Activated CD4-positive, alpha-beta T cell treated with anti-CD3 and anti-CD28 coated beads, Interleukin-2, amount 10 ng/mL, durations not matched to agents 24 days and 14 days (primary cell): ENCODE results near the gene GAB3. TPM values are rescaled to one million over a fixed set of nuclear protein-coding genes. Genes with fewer than 3 reads are reported as not detected.
A peak's percentile ranks its signal among the peaks of the same experiment; 100 is the strongest.

ENCODE experiments used
- DNase-seq: peaks from one replicate; pipeline ENCODE4 v3.0.0; 2022
- H3K27ac Mint-ChIP-seq: one replicate; pipeline ENCODE4 v1.8.0; 2022; ENCODE audit warnings: mild to moderate bottlenecking, mixed read lengths
- H3K27me3 Mint-ChIP-seq: one replicate; pipeline ENCODE4 v1.8.0; 2022; ENCODE audit warnings: mixed read lengths
- H3K36me3 Mint-ChIP-seq: one replicate; pipeline ENCODE4 v1.8.0; 2022; ENCODE audit warnings: low read depth, mild to moderate bottlenecking, mixed read lengths
- H3K4me1 Mint-ChIP-seq: one replicate; pipeline ENCODE4 v1.8.0; 2021; ENCODE audit warnings: mixed read lengths
- H3K4me3 Mint-ChIP-seq: one replicate; pipeline ENCODE4 v1.8.0; 2022; ENCODE audit warnings: mild to moderate bottlenecking, moderate library complexity, mixed read lengths
- H3K9me3 Mint-ChIP-seq: one replicate; pipeline ENCODE4 v1.8.0; 2021; ENCODE audit warnings: mixed read lengths
- intact Hi-C: fragments of 100-400 bp; cut with micrococcal nuclease; formaldehyde crosslinking; loops from one replicate; pipeline ENCODE4 v1.15.1; 2023
- total RNA-seq: library from RNA; stranded (reverse); gene quantifications from 2 replicates; pipeline ENCODE4 v1.2.3, GENCODE V29; 2022

The GAB3 gene
- total RNA-seq, 1 donor from 2014 or later, result 3.5 TPM

GRCh38 chrX:154775419-154776349 is 24.8 kb upstream of the GAB3 start:
- Mint-ChIP-seq H3K9me3 (no peaks in the 10 kb centered on the region), H3K27me3 (no peaks in the 10 kb centered on the region), H3K36me3 (peaks cover 66% of the 10 kb centered on the region), H3K4me3 (peak overlapping the region; percentile 50), H3K4me1 (peaks cover 24% of the 10 kb centered on the region), H3K27ac (peak overlapping the region; percentile 76)
- intact Hi-C loops, result no loop called here
- DNase-seq, result no peak

GRCh38 chrX:154774622-154775021 is 23.7 kb upstream of the GAB3 start:
- intact Hi-C loops, result no loop called here

GRCh38 chrX:154762537-154763296 is 11.8 kb upstream of the GAB3 start, which contains the start of gene DKC1:
DKC1 (plus strand) TSS chrX:154762864; CDS start chrX:154762966, 102 bp downstream.
- peak within 1 kb of the TSS; percentile 90 for H3K4me3 Mint-ChIP-seq
- peaks cover 33% of the 10 kb centered on the region for H3K36me3 Mint-ChIP-seq
- H3K27ac Mint-ChIP-seq, result peak within 1 kb of the TSS; percentile 94
- intact Hi-C loops, result loop anchor here (1.0 to 5.0 kb wide), 3 partner anchors 37 to 80 kb away; partner anchors contain the start of gene MPP1
- peaks cover 18% of the 10 kb centered on the region for H3K4me1 Mint-ChIP-seq
- H3K27me3 Mint-ChIP-seq, result no peaks in the 10 kb centered on the region
- DNase-seq, result peak; percentile 98
- H3K9me3 Mint-ChIP-seq, result no peaks in the 10 kb centered on the region

More at GRCh38 chrX:154774622-154775021, 23.7 kb upstream of the GAB3 start:
- no peak overlapping the region for H3K27ac Mint-ChIP-seq
- no peaks in the 10 kb centered on the region for H3K27me3 Mint-ChIP-seq
- no peak overlapping the region for H3K4me3 Mint-ChIP-seq
- no peaks in the 10 kb centered on the region for H3K9me3 Mint-ChIP-seq
- peaks cover 71% of the 10 kb centered on the region for H3K36me3 Mint-ChIP-seq
- H3K4me1 Mint-ChIP-seq, result peaks cover 25% of the 10 kb centered on the region
- DNase-seq, result no peak

GRCh38 chrX:154761977-154762536 is 11.2 kb upstream of the GAB3 start:
- H3K4me3 Mint-ChIP-seq, result peak overlapping the region; percentile 90
- intact Hi-C loops, result loop anchor here (5.0 kb wide), 1 partner anchor 80 kb away; no protein-coding TSS in a partner anchor
- H3K9me3 Mint-ChIP-seq, result no peaks in the 10 kb centered on the region
- peak; percentile 66 for DNase-seq
- H3K27me3 Mint-ChIP-seq, result no peaks in the 10 kb centered on the region
- peak overlapping the region; percentile 94 for H3K27ac Mint-ChIP-seq
- H3K4me1 Mint-ChIP-seq, result peaks cover 18% of the 10 kb centered on the region
- H3K36me3 Mint-ChIP-seq, result peaks cover 28% of the 10 kb centered on the region

GRCh38 chrX:154758696-154759095 is 7.8 kb upstream of the GAB3 start:
- Mint-ChIP-seq H3K4me3 (no peak overlapping the region), H3K4me1 (peaks cover 7% of the 10 kb centered on the region), H3K27me3 (no peaks in the 10 kb centered on the region), H3K36me3 (peaks cover 3% of the 10 kb centered on the region), H3K27ac (no peak overlapping the region), H3K9me3 (no peaks in the 10 kb centered on the region)
- intact Hi-C loops, result no loop called here
- no peak for DNase-seq

GRCh38 chrX:154751669-154752271 is 893 bp upstream of the GAB3 start:
- peaks cover 15% of the 10 kb centered on the region for H3K4me1 Mint-ChIP-seq
- H3K36me3 Mint-ChIP-seq, result no peaks in the 10 kb centered on the region
- intact Hi-C loops, result no loop called here
- DNase-seq, result peak; percentile 48
- H3K27me3 Mint-ChIP-seq, result peaks cover 5% of the 10 kb centered on the region
- peak overlapping the region; percentile 78 for H3K4me3 Mint-ChIP-seq
- peak overlapping the region; percentile 67 for H3K27ac Mint-ChIP-seq
- no peaks in the 10 kb centered on the region for H3K9me3 Mint-ChIP-seq

GRCh38 chrX:154751203-154751668 is 359 bp upstream of the GAB3 start:
- intact Hi-C loops, result no loop called here
- Mint-ChIP-seq H3K4me1 (peaks cover 15% of the 10 kb centered on the region), H3K27ac (peak overlapping the region; percentile 67), H3K27me3 (peaks cover 5% of the 10 kb centered on the region), H3K9me3 (no peaks in the 10 kb centered on the region), H3K4me3 (peak overlapping the region; percentile 78), H3K36me3 (peaks cover 2% of the 10 kb centered on the region)
- peak; percentile 44 for DNase-seq

GRCh38 chrX:154749856-154750255 is 1.0 kb downstream of the GAB3 start:
- intact Hi-C loops, result loop anchor here (2.0 kb wide), 2 partner anchors 15 to 91 kb away; no protein-coding TSS in a partner anchor
- Mint-ChIP-seq H3K4me1 (peaks cover 15% of the 10 kb centered on the region), H3K36me3 (peaks cover 3% of the 10 kb centered on the region), H3K27ac (no peak overlapping the region), H3K4me3 (peak overlapping the region; percentile 79), H3K27me3 (peaks cover 5% of the 10 kb centered on the region), H3K9me3 (no peaks in the 10 kb centered on the region)
- DNase-seq, result peak; percentile 51

- peak; percentile 88 for DNase-seq
- peak overlapping the region; percentile 59 for H3K4me3 Mint-ChIP-seq
- H3K27ac Mint-ChIP-seq, result no peak overlapping the region
- H3K36me3 Mint-ChIP-seq, result peaks cover 3% of the 10 kb centered on the region
- intact Hi-C loops, result loop anchor here (1.0 to 2.0 kb wide), 3 partner anchors 14 to 92 kb away; no protein-coding TSS in a partner anchor
- H3K27me3 Mint-ChIP-seq, result peaks cover 5% of the 10 kb centered on the region
- no peaks in the 10 kb centered on the region for H3K9me3 Mint-ChIP-seq
- H3K4me1 Mint-ChIP-seq, result peaks cover 15% of the 10 kb centered on the region
These were observed 2.1 kb downstream of the GAB3 start for GRCh38 chrX:154748712-154749339.

GRCh38 chrX:154742613-154743012 is 8.3 kb downstream of the GAB3 start:
- Mint-ChIP-seq H3K27ac (no peak overlapping the region), H3K4me1 (peaks cover 22% of the 10 kb centered on the region), H3K27me3 (no peaks in the 10 kb centered on the region), H3K9me3 (no peaks in the 10 kb centered on the region), H3K36me3 (peaks cover 8% of the 10 kb centered on the region), H3K4me3 (no peak overlapping the region)
- intact Hi-C loops, result no loop called here
- no peak for DNase-seq

GRCh38 chrX:154739952-154740465 is 10.9 kb downstream of the GAB3 start:
- H3K27me3 Mint-ChIP-seq, result no peaks in the 10 kb centered on the region

GRCh38 chrX:154738011-154738738 is 12.7 kb downstream of the GAB3 start:
- Mint-ChIP-seq H3K4me3 (peak overlapping the region; percentile 53), H3K27ac (peak overlapping the region; percentile 44), H3K4me1 (peaks cover 57% of the 10 kb centered on the region), H3K9me3 (no peaks in the 10 kb centered on the region), H3K36me3 (peaks cover 7% of the 10 kb centered on the region), H3K27me3 (no peaks in the 10 kb centered on the region)
- DNase-seq, result peak; percentile 71
- intact Hi-C loops, result no loop called here

More at GRCh38 chrX:154739952-154740465, 10.9 kb downstream of the GAB3 start:
- Mint-ChIP-seq H3K27ac (peak overlapping the region; percentile 25), H3K36me3 (peaks cover 7% of the 10 kb centered on the region), H3K4me3 (no peak overlapping the region), H3K9me3 (no peaks in the 10 kb centered on the region), H3K4me1 (peaks cover 44% of the 10 kb centered on the region)
- intact Hi-C loops, result no loop called here
- DNase-seq, result no peak
